ENCODE data around the gene AK2. TPM values are rescaled to one million over a fixed set of nuclear protein-coding genes. Genes with fewer than 3 reads are reported as not detected.
"Not testable (repeated sequence)": the region's sequence is repeated elsewhere in the genome, so short reads cannot be mapped to it uniquely, and the experiment has no call there.

The AK2 gene
- polyA plus RNA-seq, 3 donors, result 60.1 to 134 (median 116) TPM

GRCh38 chr1:33057095-33057494, 20.4 kb upstream of the AK2 start:
- WGBS, 3 donors, result 57 to 88% (median 60%) methylated on average over 2 of the region's 2 CpGs
- no peak overlapping the region for H3K27ac ChIP-seq (ENCODE audit: low read depth, low read length)

DNA sequence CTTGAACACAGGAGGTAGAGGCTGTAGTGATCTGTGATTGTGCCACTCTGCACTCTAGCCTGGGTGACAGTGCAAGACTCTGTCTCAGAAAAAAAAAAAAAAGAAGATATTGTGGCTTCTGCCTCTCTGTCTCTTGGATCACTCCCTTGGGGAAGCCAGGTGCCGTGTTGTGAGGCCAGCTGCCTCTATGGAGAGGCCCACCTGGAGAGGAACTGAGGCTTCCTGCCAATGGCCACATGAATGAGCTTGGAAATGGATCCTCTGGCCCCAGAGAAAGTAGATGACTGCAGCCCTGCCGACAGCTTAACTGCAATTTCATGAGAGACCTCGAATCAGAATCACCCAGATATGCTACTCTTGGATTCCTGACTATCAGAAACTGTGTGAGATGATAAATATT, 19.7 kb upstream of the AK2 start:
- 75 to 92% (median 79%) methylated on average over 3 of the region's 3 CpGs for WGBS, 3 donors
- H3K27ac ChIP-seq (ENCODE audit: low read depth, low read length), result no peak overlapping the region

GRCh38 chr1:33055210-33056008, 18.7 kb upstream of the AK2 start:
- WGBS, 3 donors, result 30 to 37% (median 33%) methylated on average over 12 of the region's 12 CpGs

GRCh38 chr1:33050221-33051076, 13.8 kb upstream of the AK2 start:
- no peak overlapping the region for H3K27ac ChIP-seq (ENCODE audit: low read depth, low read length)

More at GRCh38 chr1:33055210-33056008, 18.7 kb upstream of the AK2 start:
- no peak overlapping the region for H3K27ac ChIP-seq (ENCODE audit: low read depth, low read length)

DNA sequence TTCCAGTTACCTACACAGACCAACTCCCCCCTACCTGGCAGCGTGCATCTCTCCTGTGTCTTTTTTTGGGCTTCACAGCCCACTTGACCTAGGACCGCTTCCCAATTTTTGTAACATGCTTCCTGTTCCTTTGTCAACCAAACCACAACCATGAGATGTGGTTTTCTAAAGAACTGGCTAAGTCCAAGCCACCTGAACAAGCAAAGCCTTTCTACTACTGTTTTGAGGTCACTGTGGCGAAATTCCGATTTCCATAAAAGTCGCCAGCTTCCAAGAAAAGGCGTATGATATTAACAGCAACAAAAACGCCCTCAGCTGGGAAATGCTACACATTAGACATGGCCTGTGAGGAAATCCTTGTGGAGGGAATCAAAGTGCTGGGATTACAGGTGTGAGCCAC, 12.7 kb upstream of the AK2 start:
- no peak overlapping the region for H3K27ac ChIP-seq (ENCODE audit: low read depth, low read length)
- 51 to 83% (median 58%) methylated on average over 7 of the region's 7 CpGs for WGBS, 3 donors

More at GRCh38 chr1:33050221-33051076, 13.8 kb upstream of the AK2 start:
- 65 to 85% (median 70%) methylated on average over 10 to 17 of the region's 17 CpGs for WGBS, 3 donors

GRCh38 chr1:33048426-33048825, 11.7 kb upstream of the AK2 start:
- no peak overlapping the region for H3K27ac ChIP-seq (ENCODE audit: low read depth, low read length)
- 84 to 86% (median 85%) methylated on average over 3 of the region's 3 CpGs for WGBS, 3 donors

- 83 to 90% (median 89%) methylated on average over 2 of the region's 2 CpGs for WGBS, 3 donors
- no peak overlapping the region for H3K27ac ChIP-seq (ENCODE audit: low read depth, low read length)
Observed at GRCh38 chr1:33047839-33048305, 11.2 kb upstream of the AK2 start.

- 92 to 98% (median 96%) methylated on average over 2 of the region's 2 CpGs for WGBS, 3 donors
- H3K27ac ChIP-seq (ENCODE audit: low read depth, low read length), result no peak overlapping the region
Observed at GRCh38 chr1:33047290-33047689, 10.6 kb upstream of the AK2 start.

DNA sequence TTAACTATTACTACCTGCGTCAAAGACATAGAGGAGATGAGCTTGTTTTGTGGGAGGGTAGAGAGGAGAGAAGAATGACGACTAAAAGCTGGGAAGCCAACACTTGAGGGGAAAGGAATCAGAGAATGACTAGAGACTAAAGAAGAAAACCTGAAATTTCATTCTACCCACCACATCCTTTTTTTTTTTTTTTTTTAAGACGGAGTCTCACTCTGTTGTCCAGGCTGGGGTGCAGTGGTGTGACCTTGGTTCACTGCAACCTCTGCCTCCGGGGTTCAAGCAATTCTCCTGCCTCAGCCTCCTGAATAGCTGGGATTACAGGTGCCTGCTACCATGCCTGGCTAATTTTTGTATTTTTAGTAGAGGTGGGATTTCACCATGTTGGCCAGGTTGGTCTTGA, 9.6 kb upstream of the AK2 start:
- H3K27ac ChIP-seq (ENCODE audit: low read depth, low read length), result not testable (repeated sequence)
- 71 to 87% (median 79%) methylated on average over 3 to 4 of the region's 4 CpGs for WGBS, 3 donors

DNA sequence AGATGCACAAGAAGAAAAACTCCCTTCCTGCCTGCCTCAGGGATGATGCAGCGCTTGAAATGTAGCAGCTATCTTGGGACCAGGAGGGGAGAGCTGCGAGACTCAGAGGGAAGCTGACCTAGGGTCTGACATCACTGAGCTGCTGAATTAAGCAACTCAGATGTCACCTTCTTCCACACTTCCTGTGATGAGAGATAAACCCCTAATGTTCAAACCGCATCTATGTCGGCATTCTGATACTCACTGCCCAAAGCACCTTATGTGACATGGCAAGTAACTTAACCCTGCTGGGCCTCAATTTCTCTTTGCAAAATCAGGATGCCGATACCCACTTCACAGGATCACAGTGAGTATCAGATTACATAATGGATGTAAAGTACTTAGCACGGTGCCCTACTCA, 9.1 kb upstream of the AK2 start:
- 45 to 76% (median 59%) methylated on average over 6 of the region's 6 CpGs for WGBS, 3 donors
- no peak overlapping the region for H3K27ac ChIP-seq (ENCODE audit: low read depth, low read length)

DNA sequence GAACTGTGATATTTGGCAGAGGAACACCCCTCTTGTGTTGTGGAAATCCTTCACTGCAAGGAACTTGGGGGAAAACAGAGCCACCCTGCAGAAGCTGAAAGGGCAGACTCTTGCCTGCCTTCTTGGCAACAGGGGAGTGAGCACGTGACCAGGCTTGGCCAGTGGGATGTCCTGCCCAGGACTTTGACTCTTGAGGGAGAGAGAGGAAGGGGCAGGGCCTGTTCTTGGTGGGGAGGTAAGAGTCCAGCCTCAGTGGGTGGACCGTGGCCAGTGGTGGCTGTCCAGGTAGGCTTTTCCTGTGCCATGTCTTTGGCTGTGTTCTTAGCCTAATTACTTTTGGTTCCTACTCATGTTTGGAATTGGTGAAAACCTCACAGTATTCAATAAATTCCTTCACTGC, 8.6 kb upstream of the AK2 start:
- H3K27ac ChIP-seq (ENCODE audit: low read depth, low read length), result no peak overlapping the region

GRCh38 chr1:33043267-33044092, 6.8 kb upstream of the AK2 start:
- WGBS, 3 donors, result 73 to 80% (median 78%) methylated on average over 8 of the region's 8 CpGs
- H3K27ac ChIP-seq (ENCODE audit: low read depth, low read length), result no peak overlapping the region

More for the DNA sequence above, 8.6 kb upstream of the AK2 start:
- 39 to 58% (median 45%) methylated on average over 2 of the region's 2 CpGs for WGBS, 3 donors

- H3K27ac ChIP-seq (ENCODE audit: low read depth, low read length), result no peak overlapping the region
- 65 to 98% (median 92%) methylated on average over 1 of the region's 1 CpG for WGBS, 3 donors
Observed at GRCh38 chr1:33042831-33043230, 6.1 kb upstream of the AK2 start.

GRCh38 chr1:33041026-33041425, 4.3 kb upstream of the AK2 start:
- 78 to 96% (median 86%) methylated on average over 1 of the region's 1 CpG for WGBS, 3 donors
- no peak overlapping the region for H3K27ac ChIP-seq (ENCODE audit: low read depth, low read length)

DNA sequence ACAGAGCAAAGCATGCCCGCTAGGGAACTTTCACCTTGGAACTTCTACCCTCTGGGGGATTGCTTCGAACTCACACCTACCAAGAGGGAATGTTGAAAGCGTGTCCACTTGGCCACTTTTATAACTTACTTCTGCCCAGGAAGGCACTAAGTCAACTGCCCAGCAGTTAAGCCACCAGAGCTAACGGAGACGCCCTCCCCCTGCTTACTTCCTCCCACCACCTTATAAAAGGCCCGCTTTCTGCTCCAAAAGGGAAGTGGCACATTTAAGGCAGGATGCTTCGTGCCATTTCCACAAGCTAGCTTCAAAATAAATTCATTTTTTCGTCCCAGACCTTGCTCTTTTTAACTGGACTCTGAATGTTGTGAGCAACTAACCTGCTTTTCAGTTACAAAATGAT, 3.2 kb upstream of the AK2 start:
- 42 to 72% (median 48%) methylated on average over 8 of the region's 8 CpGs for WGBS, 3 donors
- no peak overlapping the region for H3K27ac ChIP-seq (ENCODE audit: low read depth, low read length)

DNA sequence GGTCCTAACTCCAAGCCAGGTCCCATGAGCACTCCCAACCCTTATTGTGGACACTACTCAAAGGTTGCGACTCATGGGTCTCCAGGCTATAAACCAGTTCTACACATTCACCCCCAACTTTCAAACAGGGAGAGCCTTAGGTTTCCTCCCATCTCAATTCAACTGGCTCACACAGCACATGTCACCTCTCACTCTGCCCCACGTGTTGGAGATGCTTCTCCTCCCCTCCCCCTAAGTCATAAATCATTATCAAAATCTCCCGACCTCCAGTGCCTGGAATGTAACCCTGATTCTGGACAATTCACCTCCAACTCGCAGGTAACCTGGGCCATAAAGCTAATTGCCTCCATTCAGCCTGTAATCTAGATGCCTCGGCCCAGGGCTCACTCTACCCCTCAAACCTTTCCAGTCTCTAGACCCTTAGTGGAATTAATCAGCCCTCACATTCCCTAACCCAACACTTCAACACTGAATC, 595 bp downstream of the AK2 start:
- H3K27ac ChIP-seq (ENCODE audit: low read depth, low read length), result no peak overlapping the region
- WGBS, 3 donors, result 6 to 11% (median 10%) methylated on average over 5 of the region's 5 CpGs

DNA sequence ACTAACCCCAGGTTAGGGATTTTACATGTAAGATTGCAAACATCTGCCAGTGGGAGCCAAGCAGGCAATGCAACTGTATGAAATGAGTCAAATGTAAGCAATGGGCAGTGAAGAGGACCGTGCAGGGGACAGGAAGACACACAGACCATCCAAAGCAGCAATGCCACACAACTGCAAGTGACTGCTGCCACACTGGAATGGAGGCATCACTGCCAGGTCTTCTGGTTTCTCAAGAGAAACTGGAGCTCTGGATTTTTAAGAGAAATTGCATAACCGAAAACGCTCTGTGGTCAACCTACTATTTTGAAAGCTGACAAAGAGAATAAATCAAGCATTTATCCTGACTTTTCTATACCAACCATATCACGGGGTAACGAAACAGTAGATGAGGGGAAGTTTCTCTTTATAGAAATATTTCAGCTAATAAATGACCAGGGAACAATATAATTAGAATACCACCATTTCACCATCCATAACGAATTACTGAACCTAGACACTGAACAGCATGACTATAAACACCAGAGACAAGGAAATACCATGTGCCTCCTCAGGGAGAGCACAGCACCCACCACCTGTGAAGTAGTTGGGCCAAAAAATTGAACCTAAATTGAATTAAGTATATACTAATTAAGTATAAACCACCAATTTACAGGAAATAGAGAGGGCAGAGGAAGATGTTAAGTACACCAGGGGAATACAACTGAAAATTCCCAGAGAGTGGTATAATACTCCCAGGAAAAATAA, 4.4 kb downstream of the AK2 start:
- H3K27ac ChIP-seq (ENCODE audit: low read depth, low read length), result no peak overlapping the region
- WGBS, 3 donors, result 47 to 72% (median 51%) methylated on average over 6 of the region's 6 CpGs

- H3K27ac ChIP-seq (ENCODE audit: low read depth, low read length), result no peak overlapping the region
- 54 to 82% (median 67%) methylated on average over 4 of the region's 4 CpGs for WGBS, 3 donors
Observed at GRCh38 chr1:33031506-33031905, 5.2 kb downstream of the AK2 start.
